Inflammatory macrophage treated with lipopolysaccharide for 1 hour (primary cell): ENCODE results near the gene IDH1.

Experiments
- DNase-seq, 2 donors: peaks; one replicate each; pipeline ENCODE4 v3.0.0-alpha.2; 2020 to 2022

The IDH1 gene

GRCh38 chr2:208208335-208209085 is 46.4 kb downstream of the IDH1 start:
- DNase-seq = no peak

GRCh38 chr2:208207769-208208168 is 47.1 kb downstream of the IDH1 start:
- peak in 1 of 2 donors; percentile 20 for DNase-seq

- DNase-seq = no peak
These were observed 50.7 kb downstream of the IDH1 start for GRCh38 chr2:208204166-208204565.

GRCh38 chr2:208195531-208195930 is 59.3 kb downstream of the IDH1 start:
- no peak for DNase-seq

- no peak for DNase-seq
These were observed 62.1 kb downstream of the IDH1 start for GRCh38 chr2:208192611-208193236.

GRCh38 chr2:208189810-208190503 is 64.9 kb downstream of the IDH1 start, which contains the start of gene C2orf80:
TSS of gene C2orf80 (minus strand) at chr2:208190030. CDS start at chr2:208186986, 3,044 bp downstream.
- no peak for DNase-seq

- no peak for DNase-seq
These were observed 65.6 kb downstream of the IDH1 start for GRCh38 chr2:208189069-208189809.

- DNase-seq = no peak
These were observed 68.0 kb downstream of the IDH1 start for GRCh38 chr2:208186893-208187292.

GRCh38 chr2:208186465-208186864 is 68.4 kb downstream of the IDH1 start:
- DNase-seq = no peak
